ENCODE data around the gene ALDH3B1.
A peak's percentile ranks its signal among the peaks of the same experiment; 100 is the strongest.
"Not testable (repeated sequence)": the region's sequence is repeated elsewhere in the genome, so short reads cannot be mapped to it uniquely, and the experiment has no call there.

Gene ALDH3B1

GRCh38 chr11:67985302-67985701 lies 24.8 kb upstream of the ALDH3B1 start:
- not testable (repeated sequence) for H3K9me3 ChIP-seq (ENCODE audit: control insufficient read depth, insufficient read depth, low read length); H3K27me3 ChIP-seq (ENCODE audit: control insufficient read depth, insufficient read depth, low read length); H3K4me3 ChIP-seq (ENCODE audit: low read length); H3K4me1 ChIP-seq (ENCODE audit: control insufficient read depth, insufficient read depth, low read length); H3K36me3 ChIP-seq (ENCODE audit: control insufficient read depth, insufficient read depth, low read length); DNase-seq (ENCODE audit: low read depth, low spot score); H3K27ac ChIP-seq (ENCODE audit: low read length)
- WGBS (ENCODE audit: insufficient coverage, insufficient read length): 63% methylated on average over 1 of the region's 6 CpGs

- not testable (repeated sequence) for H3K9me3 ChIP-seq (ENCODE audit: control insufficient read depth, insufficient read depth, low read length); H3K36me3 ChIP-seq (ENCODE audit: control insufficient read depth, insufficient read depth, low read length); DNase-seq (ENCODE audit: low read depth, low spot score); H3K27me3 ChIP-seq (ENCODE audit: control insufficient read depth, insufficient read depth, low read length); H3K27ac ChIP-seq (ENCODE audit: low read length); H3K4me1 ChIP-seq (ENCODE audit: control insufficient read depth, insufficient read depth, low read length)
- WGBS (ENCODE audit: insufficient coverage, insufficient read length): no CpG with 5 or more reads among the region's 58 CpGs
- H3K4me3 ChIP-seq (ENCODE audit: low read length): peak overlapping the region; percentile 49; the same call in 1 of the 2 replicates
Observed at GRCh38 chr11:67990546-67991346, 19.4 kb upstream of the ALDH3B1 start.

- H3K4me3 ChIP-seq (ENCODE audit: low read length): peak overlapping the region; percentile 49; the same call in 1 of the 2 replicates
- DNase-seq (ENCODE audit: low read depth, low spot score); H3K27ac ChIP-seq (ENCODE audit: low read length); H3K27me3 ChIP-seq (ENCODE audit: control insufficient read depth, insufficient read depth, low read length); H3K9me3 ChIP-seq (ENCODE audit: control insufficient read depth, insufficient read depth, low read length); H3K4me1 ChIP-seq (ENCODE audit: control insufficient read depth, insufficient read depth, low read length); H3K36me3 ChIP-seq (ENCODE audit: control insufficient read depth, insufficient read depth, low read length): not testable (repeated sequence)
- no CpG with 5 or more reads among the region's 70 CpGs for whole genome bisulfite sequencing (ENCODE audit: insufficient coverage, insufficient read length)
Observed at GRCh38 chr11:67991347-67992121, 18.6 kb upstream of the ALDH3B1 start.

- not testable (repeated sequence) for H3K27ac ChIP-seq (ENCODE audit: low read length); H3K36me3 ChIP-seq (ENCODE audit: control insufficient read depth, insufficient read depth, low read length); H3K27me3 ChIP-seq (ENCODE audit: control insufficient read depth, insufficient read depth, low read length); H3K4me1 ChIP-seq (ENCODE audit: control insufficient read depth, insufficient read depth, low read length); H3K4me3 ChIP-seq (ENCODE audit: low read length); DNase-seq (ENCODE audit: low read depth, low spot score); H3K9me3 ChIP-seq (ENCODE audit: control insufficient read depth, insufficient read depth, low read length)
- WGBS (ENCODE audit: insufficient coverage, insufficient read length): no CpG with 5 or more reads among the region's 12 CpGs
Observed at GRCh38 chr11:67993821-67994220, 16.3 kb upstream of the ALDH3B1 start.

GRCh38 chr11:67994387-67994786 lies 15.7 kb upstream of the ALDH3B1 start:
- not testable (repeated sequence) for H3K27me3 ChIP-seq (ENCODE audit: control insufficient read depth, insufficient read depth, low read length); H3K4me1 ChIP-seq (ENCODE audit: control insufficient read depth, insufficient read depth, low read length); DNase-seq (ENCODE audit: low read depth, low spot score); H3K36me3 ChIP-seq (ENCODE audit: control insufficient read depth, insufficient read depth, low read length); H3K9me3 ChIP-seq (ENCODE audit: control insufficient read depth, insufficient read depth, low read length); H3K4me3 ChIP-seq (ENCODE audit: low read length); H3K27ac ChIP-seq (ENCODE audit: low read length)
- WGBS (ENCODE audit: insufficient coverage, insufficient read length): no CpG with 5 or more reads among the region's 5 CpGs

- not testable (repeated sequence) for H3K27me3 ChIP-seq (ENCODE audit: control insufficient read depth, insufficient read depth, low read length); H3K36me3 ChIP-seq (ENCODE audit: control insufficient read depth, insufficient read depth, low read length); H3K27ac ChIP-seq (ENCODE audit: low read length); H3K9me3 ChIP-seq (ENCODE audit: control insufficient read depth, insufficient read depth, low read length); H3K4me1 ChIP-seq (ENCODE audit: control insufficient read depth, insufficient read depth, low read length); DNase-seq (ENCODE audit: low read depth, low spot score); H3K4me3 ChIP-seq (ENCODE audit: low read length)
- WGBS (ENCODE audit: insufficient coverage, insufficient read length): no CpG with 5 or more reads among the region's 3 CpGs
Observed at GRCh38 chr11:67995129-67995528, 15.0 kb upstream of the ALDH3B1 start.

GRCh38 chr11:67995579-67995978 lies 14.5 kb upstream of the ALDH3B1 start:
- no CpG with 5 or more reads among the region's 14 CpGs for WGBS (ENCODE audit: insufficient coverage, insufficient read length)
- not testable (repeated sequence) for H3K27ac ChIP-seq (ENCODE audit: low read length); DNase-seq (ENCODE audit: low read depth, low spot score); H3K36me3 ChIP-seq (ENCODE audit: control insufficient read depth, insufficient read depth, low read length); H3K4me1 ChIP-seq (ENCODE audit: control insufficient read depth, insufficient read depth, low read length); H3K4me3 ChIP-seq (ENCODE audit: low read length); H3K27me3 ChIP-seq (ENCODE audit: control insufficient read depth, insufficient read depth, low read length); H3K9me3 ChIP-seq (ENCODE audit: control insufficient read depth, insufficient read depth, low read length)

- Histone ChIP-seq H3K4me1 (ENCODE audit: control insufficient read depth, insufficient read depth, low read length) (peaks cover 6% of the 10 kb centered on the region), H3K27me3 (ENCODE audit: control insufficient read depth, insufficient read depth, low read length) (no peaks in the 10 kb centered on the region), H3K27ac (ENCODE audit: low read length) (no peak overlapping the region), H3K36me3 (ENCODE audit: control insufficient read depth, insufficient read depth, low read length) (no peaks in the 10 kb centered on the region; the same call in 1 of the 2 replicates), H3K9me3 (ENCODE audit: control insufficient read depth, insufficient read depth, low read length) (no peaks in the 10 kb centered on the region), H3K4me3 (ENCODE audit: low read length) (no peak overlapping the region)
- no CpG with 5 or more reads among the region's 13 CpGs for WGBS (ENCODE audit: insufficient coverage, insufficient read length)
- DNase-seq (ENCODE audit: low read depth, low spot score): no peak
Observed at GRCh38 chr11:67996051-67996450, 14.1 kb upstream of the ALDH3B1 start.

- Histone ChIP-seq H3K9me3 (ENCODE audit: control insufficient read depth, insufficient read depth, low read length) (no peaks in the 10 kb centered on the region), H3K27ac (ENCODE audit: low read length) (no peak overlapping the region), H3K4me3 (ENCODE audit: low read length) (peak overlapping the region; percentile 52; the same call in 1 of the 2 replicates), H3K36me3 (ENCODE audit: control insufficient read depth, insufficient read depth, low read length) (no peaks in the 10 kb centered on the region; the same call in 1 of the 2 replicates), H3K27me3 (ENCODE audit: control insufficient read depth, insufficient read depth, low read length) (no peaks in the 10 kb centered on the region), H3K4me1 (ENCODE audit: control insufficient read depth, insufficient read depth, low read length) (peaks cover 6% of the 10 kb centered on the region)
- no peak for DNase-seq (ENCODE audit: low read depth, low spot score)
- WGBS (ENCODE audit: insufficient coverage, insufficient read length): no CpG with 5 or more reads among the region's 41 CpGs
Observed at GRCh38 chr11:67996622-67997474, 13.3 kb upstream of the ALDH3B1 start.

GRCh38 chr11:67997475-67997921 lies 12.6 kb upstream of the ALDH3B1 start:
- no peaks in the 10 kb centered on the region for H3K9me3 ChIP-seq (ENCODE audit: control insufficient read depth, insufficient read depth, low read length)
- no peak overlapping the region for H3K4me3 ChIP-seq (ENCODE audit: low read length)
- no peak for DNase-seq (ENCODE audit: low read depth, low spot score)
- no CpG with 5 or more reads among the region's 29 CpGs for WGBS (ENCODE audit: insufficient coverage, insufficient read length)
- no peak overlapping the region for H3K27ac ChIP-seq (ENCODE audit: low read length)
- H3K4me1 ChIP-seq (ENCODE audit: control insufficient read depth, insufficient read depth, low read length): peaks cover 6% of the 10 kb centered on the region
- no peaks in the 10 kb centered on the region for H3K27me3 ChIP-seq (ENCODE audit: control insufficient read depth, insufficient read depth, low read length)
- H3K36me3 ChIP-seq (ENCODE audit: control insufficient read depth, insufficient read depth, low read length): no peaks in the 10 kb centered on the region; the same call in 1 of the 2 replicates
